Common myeloid progenitor, CD34-positive (primary cell): Measurements from ENCODE around the gene DCANP1.

Experiments
- CTCF ChIA-PET: fragments of 350-600 bp; sonication (Branson Sonifier 250); formaldehyde crosslinking; loops from one replicate; lab custom pipeline; 2021; ENCODE audit warnings: antibody characterized with exemption; lab: Charles Lee
- POLR2A ChIA-PET: fragments of 350-600 bp; sonication (Branson Sonifier 250); formaldehyde crosslinking; loops from one replicate; lab custom pipeline; 2021; ENCODE audit warnings: antibody characterized with exemption; lab: Charles Lee
- DNase-seq, 3 donors: peaks; one replicate each; pipeline versions ENCODE4 v3.0.0 to v3.0.0-alpha.2; 2013
- H3K27ac ChIP-seq, 2 experiments: 1 replicate in 1 of 2; 2 replicates in 1 of 2; pipeline ENCODE4 v1.7.0; 2013; ENCODE audit warnings: inconsistent platforms in 2 of 2, low read length in 2 of 2, mild to moderate bottlenecking in 2 of 2, low read depth in 1 of 2, moderate library complexity in 1 of 2; ENCODE audit not compliant: severe bottlenecking in 2 of 2, insufficient read depth in 1 of 2, poor library complexity in 1 of 2
- H3K27me3 ChIP-seq, 5 experiments: replicated peaks in 2 of 5; 1 replicate in 3 of 5; 2 replicates in 2 of 5; pipeline versions ENCODE4 v1.6.1 to v1.7.0; 2013; ENCODE audit warnings: low read length in 4 of 5, mild to moderate bottlenecking in 2 of 5, moderate library complexity in 2 of 5, inconsistent platforms in 1 of 5; ENCODE audit not compliant: insufficient read depth in 5 of 5, control insufficient read depth in 4 of 5
- H3K36me3 ChIP-seq, 4 experiments: 1 replicate in 2 of 4; 2 replicates in 2 of 4; pipeline versions ENCODE4 v1.6.1 to v1.7.0; 2013; ENCODE audit warnings: low read length in 3 of 4, control low read depth in 1 of 4, mild to moderate bottlenecking in 1 of 4; ENCODE audit not compliant: control insufficient read depth in 4 of 4, insufficient read depth in 4 of 4
- H3K4me1 ChIP-seq, 4 experiments: 1 replicate in 3 of 4; 2 replicates in 1 of 4; pipeline versions ENCODE4 v1.6.1 to v1.7.1; 2013; ENCODE audit warnings: low read length in 3 of 4, mild to moderate bottlenecking in 3 of 4, control low read depth in 1 of 4, inconsistent platforms in 1 of 4, moderate library complexity in 1 of 4; ENCODE audit not compliant: control insufficient read depth in 4 of 4, insufficient read depth in 4 of 4; ENCODE audit errors: control extremely low read depth in 1 of 4
- H3K4me3 ChIP-seq, 7 experiments: 1 replicate in 4 of 7; 2 replicates in 3 of 7; pipeline versions ENCODE4 v1.5.1 to v1.7.0; 2013; ENCODE audit warnings: mild to moderate bottlenecking in 7 of 7, low read length in 6 of 7, moderate library complexity in 6 of 7, inconsistent platforms in 2 of 7, low read depth in 2 of 7, control low read depth in 1 of 7; ENCODE audit not compliant: insufficient read depth in 4 of 7, control insufficient read depth in 1 of 7; ENCODE audit errors: extremely low read depth in 1 of 7
- H3K9me3 ChIP-seq, 5 experiments: 1 replicate in 4 of 5; 2 replicates in 1 of 5; pipeline versions ENCODE4 v1.6.1 to v1.7.1; 2013; ENCODE audit warnings: low read length in 4 of 5, mild to moderate bottlenecking in 2 of 5, inconsistent platforms in 1 of 5, low read depth in 1 of 5, moderate library complexity in 1 of 5; ENCODE audit not compliant: control insufficient read depth in 4 of 5, insufficient read depth in 2 of 5; ENCODE audit errors: control extremely low read depth in 1 of 5
- WGBS: methylation state at CpG from one replicate; pipeline ENCODE4 v1.1.5; 2013; ENCODE audit not compliant: insufficient coverage; 5-methylcytosine and 5-hydroxymethylcytosine counted together

DCANP1 gene

GRCh38 chr5:135437796-135438560, 9.2 kb downstream of the DCANP1 start:
- CTCF ChIA-PET = interaction anchor here (1.0 to 17.8 kb wide), 12 partner anchors 9 to 129 kb away, joined by 3 to 307 read pairs (median 4); partner anchors contain the start of genes DCANP1 and TIFAB
- POLR2A ChIA-PET = interaction anchor here (0.6 kb wide), 1 partner anchor 34 kb away, joined by 3 read pairs; no protein-coding TSS in a partner anchor
- no peak overlapping the region for H3K27ac ChIP-seq
- H3K4me3 ChIP-seq = peak overlapping the region in 1 of 7 experiments; percentile 43
- peaks cover 8 to 98% (median 75%) of the 10 kb centered on the region in 4 experiments for H3K4me1 ChIP-seq
- no peak for DNase-seq
- no peaks in the 10 kb centered on the region for H3K9me3 ChIP-seq
- no peaks in the 10 kb centered on the region for H3K36me3 ChIP-seq
- 88% methylated on average over 13 of the region's 13 CpGs for WGBS
- H3K27me3 ChIP-seq = no peaks in the 10 kb centered on the region

- CTCF ChIA-PET = interaction anchor here (1.0 to 17.8 kb wide), 7 partner anchors 9 to 53 kb away, joined by 3 to 307 read pairs (median 6); partner anchors contain the start of genes DCANP1 and TIFAB
- Histone ChIP-seq H3K36me3 (no peaks in the 10 kb centered on the region), H3K9me3 (no peaks in the 10 kb centered on the region), H3K4me3 (peak overlapping the region in 3 of 7 experiments; percentile 35 to 53 (median 43)), H3K27ac (peak overlapping the region in 1 of 2 experiments; percentile 36), H3K4me1 (peaks cover 8 to 96% (median 69%) of the 10 kb centered on the region in 4 experiments), H3K27me3 (no peaks in the 10 kb centered on the region)
- peak; percentile 61 to 81 (median 75) for DNase-seq
- 0% methylated on average over 5 of the region's 7 CpGs for WGBS
- POLR2A ChIA-PET = no interaction called here
Observed at GRCh38 chr5:135437422-135437795, 9.7 kb downstream of the DCANP1 start.

DNA sequence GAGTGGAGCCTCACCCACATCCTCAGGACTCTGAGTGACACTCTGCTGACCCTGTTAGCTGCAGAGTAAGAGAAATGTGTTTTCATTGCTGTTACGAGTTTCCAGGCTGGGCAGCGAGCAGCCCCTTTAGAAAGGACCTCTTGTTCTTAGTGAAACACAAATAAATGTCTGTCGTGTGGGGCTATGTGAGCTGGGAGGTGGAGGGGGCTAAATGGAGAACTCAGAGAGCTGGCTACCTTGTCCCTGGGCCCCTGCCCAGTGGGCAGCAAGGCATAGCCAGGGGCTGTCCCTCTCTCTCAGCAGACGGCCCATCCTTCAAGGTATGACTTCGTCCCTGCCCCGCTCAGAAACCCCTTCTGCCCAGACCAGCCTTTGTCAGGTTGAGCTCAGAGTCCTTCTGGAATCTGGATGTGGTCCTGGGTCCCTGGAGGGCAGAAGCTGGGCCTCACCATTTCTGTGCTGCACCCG, 10.2 kb downstream of the DCANP1 start:
- Histone ChIP-seq H3K9me3 (no peaks in the 10 kb centered on the region), H3K27ac (peak overlapping the region in 1 of 2 experiments; percentile 36), H3K4me1 (peaks cover 8 to 94% (median 65%) of the 10 kb centered on the region in 4 experiments), H3K27me3 (no peaks in the 10 kb centered on the region), H3K36me3 (no peaks in the 10 kb centered on the region), H3K4me3 (peak overlapping the region in 3 of 7 experiments; percentile 35 to 53 (median 43))
- ChIA-PET CTCF (interaction anchor here (1.0 to 17.8 kb wide), 7 partner anchors 10 to 53 kb away, joined by 3 to 307 read pairs (median 6); partner anchors contain the start of genes DCANP1 and TIFAB), POLR2A (no interaction called here)
- 83% methylated on average over 2 of the region's 7 CpGs for WGBS
- DNase-seq = no peak

GRCh38 chr5:135435467-135436330, 11.4 kb downstream of the DCANP1 start:
- over 99% methylated on average over 8 of the region's 9 CpGs for WGBS
- CTCF ChIA-PET = interaction anchor here (1.0 to 17.8 kb wide), 7 partner anchors 9 to 91 kb away, joined by 3 to 307 read pairs (median 3); partner anchors contain the start of gene TIFAB
- Histone ChIP-seq H3K9me3 (no peaks in the 10 kb centered on the region), H3K4me3 (no peak overlapping the region), H3K36me3 (no peaks in the 10 kb centered on the region), H3K27me3 (no peaks in the 10 kb centered on the region), H3K27ac (no peak overlapping the region), H3K4me1 (peaks cover 4 to 85% (median 52%) of the 10 kb centered on the region in 4 experiments)
- no peak for DNase-seq
- POLR2A ChIA-PET = no interaction called here

- H3K27ac ChIP-seq = no peak overlapping the region
- H3K4me3 ChIP-seq = no peak overlapping the region
- H3K27me3 ChIP-seq = no peaks in the 10 kb centered on the region
- ChIA-PET CTCF (interaction anchor here (0.9 to 17.8 kb wide), 6 partner anchors 8 to 90 kb away, joined by 3 to 307 read pairs (median 4); partner anchors contain the start of gene TIFAB), POLR2A (no interaction called here)
- no peak for DNase-seq
- H3K4me1 ChIP-seq = peaks cover 4 to 76% (median 50%) of the 10 kb centered on the region in 4 experiments
- no peaks in the 10 kb centered on the region for H3K36me3 ChIP-seq
- 87% methylated on average over 18 of the region's 24 CpGs for WGBS
- no peaks in the 10 kb centered on the region for H3K9me3 ChIP-seq
Observed at GRCh38 chr5:135434591-135435466, 12.3 kb downstream of the DCANP1 start.
